ENCODE results near the gene ATP6V1E1. TPM values are rescaled to one million over a fixed set of nuclear protein-coding genes. Genes with fewer than 3 reads are reported as not detected.

ATP6V1E1 gene
- total and polyA plus RNA-seq, 10 of the 15 experiments (the other 5 are each of a cell fraction or from before 2014, with no cell fraction given): 66.7 to 128 (median 87.9) TPM

DNA sequence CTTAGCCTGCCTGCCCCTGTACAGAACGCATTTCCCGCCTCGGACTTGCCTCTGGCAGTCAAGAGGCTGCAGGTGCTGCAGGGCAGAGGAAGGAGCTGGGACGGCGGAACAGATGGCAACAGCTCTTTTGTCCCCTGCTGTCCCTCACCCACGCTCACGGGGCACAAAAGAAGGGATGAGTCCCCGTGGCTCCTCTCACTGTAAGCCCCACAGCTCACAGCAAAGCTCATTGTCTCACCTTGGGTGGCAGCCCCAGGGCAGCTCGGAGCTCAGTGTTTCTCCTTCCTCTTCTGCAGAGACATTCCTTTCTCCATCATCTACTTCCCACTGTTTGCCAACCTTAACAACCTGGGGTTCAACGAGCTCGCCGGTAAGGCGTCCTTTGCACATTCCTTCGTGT, 40.9 kb downstream of the ATP6V1E1 start:
- no peaks in the 10 kb centered on the region for H4K20me1 ChIP-seq (ENCODE audit: control insufficient read depth, insufficient read depth)
- POLR2A ChIA-PET: no interaction called here
- no TSS peak for BruUV-seq (replicated peaks)
- DNase-seq (ENCODE audit: low read depth, low spot score) (no peak), ATAC-seq (no peak), FAIRE-seq (no peak)
- in situ Hi-C loops (cut with MboI): no loop called here
- no peaks in the 10 kb centered on the region for H3K4me1 ChIP-seq (ENCODE audit: control insufficient read depth, insufficient read depth, low read length)
- no peak overlapping the region for H3K27ac ChIP-seq (ENCODE audit: control insufficient read depth, insufficient read depth)
- no peaks in the 10 kb centered on the region for H3K9me3 ChIP-seq (replicated peaks; ENCODE audit: control insufficient read depth, insufficient read depth, low read length)
- peaks cover 10 to 14% of the 10 kb centered on the region in 2 experiments for H3K36me3 ChIP-seq (ENCODE audit: control insufficient read depth in 2 of 2, insufficient read depth in 2 of 2, low read length in 1 of 2)
- no peaks in the 10 kb centered on the region for H3K27me3 ChIP-seq (replicated peaks in 1 of 2; ENCODE audit: control insufficient read depth in 2 of 2, insufficient read depth in 2 of 2, low read length in 1 of 2)
- CTCF ChIA-PET: interaction anchor here (0.6 kb wide), 1 partner anchor 136 kb away, joined by 3 read pairs; no protein-coding TSS in a partner anchor
- no peak overlapping the region for H3K9ac ChIP-seq (ENCODE audit: control insufficient read depth, insufficient read depth, low read length)
- intact Hi-C loops (cut with micrococcal nuclease; ENCODE audit: unreplicated experiment): no loop called here
- no peak overlapping the region for H3K4me3 ChIP-seq
- WGBS (ENCODE audit: insufficient coverage, insufficient replicate concordance, low lambda C conversion rate, missing lambda C conversion rate): 89% methylated on average over 14 of the region's 14 CpGs
- RAD21 ChIA-PET (ENCODE audit: unreplicated experiment): no interaction called here
- SMC1A ChIA-PET (ENCODE audit: uncharacterized antibody, unreplicated experiment): no interaction called here
- H3K79me2 ChIP-seq (ENCODE audit: control insufficient read depth, insufficient read depth, low read length): no peaks in the 10 kb centered on the region
- H2AFZ ChIP-seq (ENCODE audit: control insufficient read depth, low read depth, low read length): no peak overlapping the region
- no peak overlapping the region for H3K4me2 ChIP-seq (ENCODE audit: control insufficient read depth, insufficient read depth)
- TF ChIP-seq MYC (IDR thresholded peaks at IDR 0.05; ENCODE audit: insufficient read depth, insufficient read length, insufficient replicate concordance, low read length, severe bottlenecking) (no peak), FOXK2 (IDR thresholded peaks at IDR 0.05) (no peak), E2F4 (IDR thresholded peaks at IDR 0.05; ENCODE audit: low read depth, low read length) (no peak), PML (IDR thresholded peaks at IDR 0.05; ENCODE audit: low read length) (no peak), ZBTB40 (IDR thresholded peaks at IDR 0.05; ENCODE audit: borderline replicate concordance) (no peak), NR2C2 (IDR thresholded peaks at IDR 0.05; ENCODE audit: borderline replicate concordance, control insufficient read depth, insufficient read length, low read depth) (no peak), IKZF2 (IDR thresholded peaks at IDR 0.05) (no peak), IRF4 (IDR thresholded peaks at IDR 0.05; ENCODE audit: low read depth, low read length) (no peak), TCF3 (IDR thresholded peaks at IDR 0.05; ENCODE audit: borderline replicate concordance, insufficient read depth, low read depth, low read length) (no peak), MYB (IDR thresholded peaks at IDR 0.05; ENCODE audit: borderline replicate concordance, low read depth, low read length) (no peak), POU2F2 (IDR thresholded peaks at IDR 0.05; ENCODE audit: borderline replicate concordance, low read depth, low read length) (no peak), MXI1 (IDR thresholded peaks at IDR 0.05; ENCODE audit: low read depth, low read length) (no peak)
- TF ChIP-seq, protein P1, sequence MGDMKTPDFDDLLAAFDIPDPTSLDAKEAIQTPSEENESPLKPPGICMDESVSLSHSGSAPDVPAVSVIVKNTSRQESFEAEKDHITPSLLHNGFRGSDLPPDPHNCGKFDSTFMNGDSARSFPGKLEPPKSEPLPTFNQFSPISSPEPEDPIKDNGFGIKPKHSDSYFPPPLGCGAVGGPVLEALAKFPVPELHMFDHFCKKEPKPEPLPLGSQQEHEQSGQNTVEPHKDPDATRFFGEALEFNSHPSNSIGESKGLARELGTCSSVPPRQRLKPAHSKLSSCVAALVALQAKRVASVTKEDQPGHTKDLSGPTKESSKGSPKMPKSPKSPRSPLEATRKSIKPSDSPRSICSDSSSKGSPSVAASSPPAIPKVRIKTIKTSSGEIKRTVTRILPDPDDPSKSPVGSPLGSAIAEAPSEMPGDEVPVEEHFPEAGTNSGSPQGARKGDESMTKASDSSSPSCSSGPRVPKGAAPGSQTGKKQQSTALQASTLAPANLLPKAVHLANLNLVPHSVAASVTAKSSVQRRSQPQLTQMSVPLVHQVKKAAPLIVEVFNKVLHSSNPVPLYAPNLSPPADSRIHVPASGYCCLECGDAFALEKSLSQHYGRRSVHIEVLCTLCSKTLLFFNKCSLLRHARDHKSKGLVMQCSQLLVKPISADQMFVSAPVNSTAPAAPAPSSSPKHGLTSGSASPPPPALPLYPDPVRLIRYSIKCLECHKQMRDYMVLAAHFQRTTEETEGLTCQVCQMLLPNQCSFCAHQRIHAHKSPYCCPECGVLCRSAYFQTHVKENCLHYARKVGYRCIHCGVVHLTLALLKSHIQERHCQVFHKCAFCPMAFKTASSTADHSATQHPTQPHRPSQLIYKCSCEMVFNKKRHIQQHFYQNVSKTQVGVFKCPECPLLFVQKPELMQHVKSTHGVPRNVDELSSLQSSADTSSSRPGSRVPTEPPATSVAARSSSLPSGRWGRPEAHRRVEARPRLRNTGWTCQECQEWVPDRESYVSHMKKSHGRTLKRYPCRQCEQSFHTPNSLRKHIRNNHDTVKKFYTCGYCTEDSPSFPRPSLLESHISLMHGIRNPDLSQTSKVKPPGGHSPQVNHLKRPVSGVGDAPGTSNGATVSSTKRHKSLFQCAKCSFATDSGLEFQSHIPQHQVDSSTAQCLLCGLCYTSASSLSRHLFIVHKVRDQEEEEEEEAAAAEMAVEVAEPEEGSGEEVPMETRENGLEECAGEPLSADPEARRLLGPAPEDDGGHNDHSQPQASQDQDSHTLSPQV (IDR thresholded peaks at IDR 0.05): no peak

Data from GM12878 (cell line).